HG03558 (cell line): ENCODE measurements around the gene UPF1.

Experiments used
- ATAC-seq: cut with Tn5 transposase; IDR thresholded peaks from one replicate; pipeline ENCODE4 v1.9.1; 2021; ENCODE audit warnings: moderate number of reproducible peaks; ENCODE audit not compliant: unreplicated experiment; ENCODE audit errors: extremely low read depth

The UPF1 gene

GRCh38 chr19:18831524-18832305, at the start of gene UPF1:
UPF1 (plus strand) TSS chr19:18831959; CDS start chr19:18832210, 251 bp downstream.
- ATAC-seq = no peak

GRCh38 chr19:18782559-18783225, 49.1 kb upstream of the UPF1 start:
- ATAC-seq = no peak

- ATAC-seq = no peak
Observed at GRCh38 chr19:18783958-18784785, 47.6 kb upstream of the UPF1 start.

GRCh38 chr19:18784786-18785120, 47.0 kb upstream of the UPF1 start:
- no peak for ATAC-seq

GRCh38 chr19:18785179-18786124, 46.3 kb upstream of the UPF1 start:
- no peak for ATAC-seq

GRCh38 chr19:18788529-18789421, 43.0 kb upstream of the UPF1 start:
- ATAC-seq = no peak

GRCh38 chr19:18789422-18789869, 42.3 kb upstream of the UPF1 start:
- no peak for ATAC-seq

GRCh38 chr19:18789883-18790565, 41.7 kb upstream of the UPF1 start:
- no peak for ATAC-seq

- no peak for ATAC-seq
Observed at GRCh38 chr19:18790566-18791314, 41.0 kb upstream of the UPF1 start, which contains the start of gene COMP. COMP (minus strand) TSS chr19:18791305; CDS start chr19:18791269, 36 bp downstream.

GRCh38 chr19:18791315-18791678, 40.5 kb upstream of the UPF1 start:
- no peak for ATAC-seq

- no peak for ATAC-seq
Observed at GRCh38 chr19:18792661-18793060, 39.1 kb upstream of the UPF1 start.

GRCh38 chr19:18793144-18794028, 38.4 kb upstream of the UPF1 start:
- no peak for ATAC-seq

- ATAC-seq = no peak
Observed at GRCh38 chr19:18794029-18794313, 37.8 kb upstream of the UPF1 start.

GRCh38 chr19:18794692-18795091, 37.1 kb upstream of the UPF1 start:
- no peak for ATAC-seq

GRCh38 chr19:18795540-18795939, 36.2 kb upstream of the UPF1 start:
- no peak for ATAC-seq

- no peak for ATAC-seq
Observed at GRCh38 chr19:18796239-18796638, 35.5 kb upstream of the UPF1 start.
